ENCODE measurements around the gene PIAS1. TPM values are rescaled to one million over a fixed set of nuclear protein-coding genes. Genes with fewer than 3 reads are reported as not detected.
"Not testable (repeated sequence)": the region's sequence is repeated elsewhere in the genome, so short reads cannot be mapped to it uniquely, and the experiment has no call there.

PIAS1 gene
- 20.4 TPM for polyA plus RNA-seq (2013, experiment 1 of 2; ENCODE audit: insufficient read length)
- polyA plus RNA-seq (2013, experiment 2 of 2; ENCODE audit: insufficient read length), result 18.1 TPM

DNA sequence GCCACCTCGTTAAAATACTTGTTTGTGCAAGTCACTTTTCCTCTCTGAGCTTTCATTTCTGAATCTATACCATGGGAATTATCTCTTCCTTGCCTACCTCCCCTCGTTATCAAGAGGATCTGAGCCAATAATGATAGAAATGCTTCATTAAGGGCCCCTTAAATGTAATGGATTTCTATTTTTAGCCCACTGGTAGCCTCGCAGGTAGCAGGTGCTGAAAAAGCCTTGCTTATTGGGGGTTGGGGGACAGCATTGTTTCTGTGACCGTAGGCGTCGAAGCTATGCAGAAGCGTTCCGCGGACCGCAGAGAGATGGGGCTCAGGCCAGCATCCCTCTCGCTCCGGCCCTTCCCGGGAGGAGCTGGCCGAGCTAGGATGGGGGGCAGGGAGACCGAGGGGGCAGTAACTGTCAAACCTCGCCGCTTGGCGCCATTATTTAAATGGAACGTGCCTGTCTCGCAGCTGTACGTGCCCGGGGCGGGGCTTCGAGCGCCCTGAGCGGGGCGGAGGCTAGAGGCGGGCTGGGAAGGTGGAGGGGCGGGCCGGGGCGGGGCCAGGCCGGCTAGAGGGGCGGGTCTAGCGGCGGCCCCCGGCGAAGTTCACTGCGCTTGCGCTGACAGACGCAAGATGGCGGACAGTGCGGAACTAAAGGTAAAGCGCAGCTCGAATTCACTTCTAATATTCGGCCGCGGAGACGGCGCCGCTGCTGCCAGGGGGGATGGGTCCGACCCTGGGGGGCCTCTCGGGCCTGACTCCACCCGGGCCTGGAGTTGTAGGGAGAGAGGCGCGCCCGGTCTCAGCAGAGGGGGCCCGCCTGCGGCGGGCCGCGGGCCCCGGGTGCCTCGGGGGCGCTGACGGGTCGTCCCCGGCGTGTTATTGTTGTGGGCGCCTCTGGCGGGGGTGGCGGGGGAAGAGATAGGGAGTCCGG, at the start of gene PIAS1:
Gene PIAS1 (plus strand): TSS at position 615 of the 927 bp plus-strand sequence. CDS start 12 bp downstream, at position 627.
- DNase-seq, result peak; percentile 92

DNA sequence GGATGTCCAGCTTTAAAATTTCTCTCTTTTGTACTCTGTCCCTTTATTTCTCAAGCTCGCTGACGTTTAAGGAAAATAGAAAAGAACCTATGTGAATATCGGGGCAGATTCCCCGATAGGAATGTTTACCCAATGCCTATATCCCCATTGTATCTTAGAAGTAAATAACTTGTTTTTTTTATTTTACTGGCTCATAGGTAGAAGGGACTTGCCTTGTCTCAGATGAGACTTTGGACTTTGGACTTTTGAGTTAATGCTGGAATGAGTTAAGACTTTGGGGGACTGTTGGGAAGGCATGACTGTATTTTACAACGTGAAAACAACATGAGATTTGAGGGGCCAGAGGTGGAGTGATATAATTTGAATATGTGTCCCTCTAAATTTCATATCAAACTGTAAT, 46.5 kb upstream of the PIAS1 start:
- not testable (repeated sequence) for DNase-seq

DNA sequence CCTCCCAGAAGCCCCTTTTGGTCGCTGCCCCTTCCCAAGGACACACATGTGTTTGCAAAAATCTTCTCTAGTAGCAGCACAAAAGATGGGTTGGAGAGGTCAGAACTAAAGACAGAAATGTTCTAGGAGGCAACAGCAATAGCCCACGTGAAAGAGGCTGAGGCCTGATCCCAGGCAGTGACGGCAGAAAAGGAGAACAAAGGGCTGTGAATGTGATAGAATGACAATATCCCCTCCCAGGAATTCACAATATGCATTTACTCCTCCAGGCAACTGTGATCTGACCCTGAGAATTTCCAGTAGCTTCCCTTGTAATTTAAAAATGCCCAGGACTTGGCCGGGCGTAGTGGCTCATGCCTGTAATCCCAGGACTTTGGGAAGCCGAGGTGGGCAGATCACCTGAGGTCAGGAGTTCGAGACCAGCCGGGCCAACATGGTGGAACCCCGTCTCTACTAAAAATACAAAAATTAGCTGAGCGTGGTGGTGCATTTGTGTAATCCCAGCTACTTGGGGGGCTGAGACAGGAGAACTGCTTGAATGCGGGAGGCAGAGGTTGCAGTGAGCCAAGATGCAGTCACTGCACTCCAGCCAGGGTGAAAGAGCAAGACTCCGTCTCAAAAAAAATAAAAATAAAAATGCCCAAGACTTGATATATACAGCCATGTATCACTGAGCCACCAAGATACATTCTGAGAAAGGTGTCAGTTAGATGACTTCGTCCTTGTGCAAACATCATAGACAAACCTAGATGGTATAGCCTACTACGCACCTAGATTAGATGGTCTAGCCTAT, 43.6 kb upstream of the PIAS1 start:
- DNase-seq, result no peak

DNA sequence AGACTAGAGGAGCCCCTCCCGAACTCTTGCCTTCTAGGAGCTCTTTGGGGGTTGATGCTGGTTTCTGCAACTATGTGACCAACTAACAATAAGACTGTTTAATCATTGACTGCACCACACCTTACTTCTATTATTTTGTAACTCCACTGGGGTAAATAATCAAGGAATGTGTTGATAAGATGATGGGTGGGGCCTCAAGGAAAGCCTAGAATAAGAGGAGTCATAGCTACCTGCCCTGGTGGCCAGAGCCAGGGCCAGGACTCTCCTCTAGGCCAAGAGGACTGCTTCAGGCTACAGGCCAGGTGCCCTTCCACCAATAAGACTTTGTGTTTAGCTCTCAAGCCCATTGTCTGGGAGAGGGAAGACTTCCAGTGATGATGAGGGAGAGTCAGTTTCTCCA, 41.2 kb upstream of the PIAS1 start:
- DNase-seq, result no peak

DNA sequence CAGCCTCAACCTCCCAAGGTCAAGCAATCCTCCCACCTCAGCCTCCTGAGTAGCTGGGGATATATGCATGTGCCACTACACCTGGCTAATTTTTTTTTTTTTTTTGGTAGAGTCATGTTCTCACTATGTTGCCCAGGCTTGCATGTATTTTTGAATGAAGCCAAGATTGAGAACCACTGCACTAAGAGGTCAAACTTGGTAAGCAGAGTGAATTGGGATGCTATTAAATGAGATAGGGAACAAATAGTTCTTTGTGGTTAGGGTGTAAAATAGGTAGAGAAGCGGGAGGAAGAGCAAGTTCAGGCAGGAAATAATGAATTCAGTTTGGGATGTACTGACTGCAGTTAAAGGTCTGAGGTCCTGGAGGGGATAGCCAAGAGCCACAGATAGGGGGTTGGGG, 39.9 kb upstream of the PIAS1 start:
- DNase-seq, result no peak

DNA sequence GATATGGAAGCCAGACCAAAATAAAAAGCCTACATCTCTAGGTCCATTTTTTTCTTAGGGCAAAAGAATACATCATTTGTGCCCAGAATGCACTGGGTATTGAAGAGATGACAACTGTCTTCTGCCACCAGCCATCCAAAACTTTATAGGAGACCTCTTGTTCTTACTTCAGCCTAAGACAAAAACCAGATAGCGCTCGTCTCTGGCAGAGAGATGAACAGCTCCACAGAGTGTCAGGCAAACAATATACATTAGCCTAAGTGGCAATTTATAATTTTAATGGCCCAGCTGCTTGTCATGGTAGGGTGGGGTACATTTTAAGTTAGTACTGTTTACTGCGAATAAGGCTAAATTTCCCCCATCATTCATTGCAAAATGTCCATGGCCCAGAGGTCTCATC, 38.9 kb upstream of the PIAS1 start:
- DNase-seq, result no peak

DNA sequence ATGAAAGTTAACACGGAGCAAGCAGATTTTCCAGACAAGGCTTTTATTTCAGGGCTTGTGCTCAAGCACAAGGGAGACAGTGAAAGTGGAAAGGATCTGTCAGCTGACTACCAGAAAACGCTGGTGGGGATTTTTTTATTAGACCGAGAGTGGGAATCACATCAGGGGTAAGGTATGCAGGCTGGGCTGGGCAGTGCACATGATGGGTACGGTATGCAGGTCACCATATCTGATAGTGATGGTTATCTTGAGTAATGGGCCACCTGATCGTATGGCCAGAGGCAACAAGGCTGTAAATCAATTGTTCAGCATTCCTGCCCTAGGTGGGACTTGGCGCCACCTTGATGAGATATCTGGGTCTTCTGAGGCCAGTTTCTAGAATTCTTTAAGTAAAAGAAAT, 36.9 kb upstream of the PIAS1 start:
- DNase-seq, result no peak

DNA sequence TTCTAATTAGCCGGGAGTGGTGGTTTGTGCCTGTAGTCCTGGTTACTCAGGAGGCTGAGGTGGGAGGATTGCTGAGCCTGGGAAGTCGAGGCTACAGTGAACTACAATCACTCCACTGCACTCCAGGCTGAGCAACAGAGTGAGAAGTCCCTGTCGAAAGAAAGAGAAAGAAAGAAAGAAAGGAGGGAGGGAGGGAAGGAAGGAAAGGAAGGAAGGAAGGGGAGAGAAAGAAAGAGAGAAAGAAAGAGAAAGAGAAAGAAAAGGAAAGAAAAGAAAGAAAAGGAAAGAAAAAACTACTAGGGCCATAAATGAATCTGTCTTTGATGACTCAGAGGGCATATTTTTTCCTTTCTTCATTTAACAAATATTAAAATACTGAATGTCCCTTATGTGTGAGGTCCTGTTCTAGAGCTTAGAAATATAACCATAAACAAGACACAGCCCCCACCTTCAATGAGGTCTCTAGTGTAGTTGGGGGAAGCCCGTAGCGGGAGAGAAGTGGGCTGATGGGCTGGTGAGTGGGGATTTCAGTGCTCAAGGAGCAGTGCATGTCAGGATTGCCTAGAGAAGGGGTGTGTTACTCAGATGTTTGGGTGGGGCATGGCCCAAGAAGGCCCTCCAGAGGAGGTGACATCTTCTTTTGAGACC, 35.2 kb upstream of the PIAS1 start:
- no peak for DNase-seq

DNA sequence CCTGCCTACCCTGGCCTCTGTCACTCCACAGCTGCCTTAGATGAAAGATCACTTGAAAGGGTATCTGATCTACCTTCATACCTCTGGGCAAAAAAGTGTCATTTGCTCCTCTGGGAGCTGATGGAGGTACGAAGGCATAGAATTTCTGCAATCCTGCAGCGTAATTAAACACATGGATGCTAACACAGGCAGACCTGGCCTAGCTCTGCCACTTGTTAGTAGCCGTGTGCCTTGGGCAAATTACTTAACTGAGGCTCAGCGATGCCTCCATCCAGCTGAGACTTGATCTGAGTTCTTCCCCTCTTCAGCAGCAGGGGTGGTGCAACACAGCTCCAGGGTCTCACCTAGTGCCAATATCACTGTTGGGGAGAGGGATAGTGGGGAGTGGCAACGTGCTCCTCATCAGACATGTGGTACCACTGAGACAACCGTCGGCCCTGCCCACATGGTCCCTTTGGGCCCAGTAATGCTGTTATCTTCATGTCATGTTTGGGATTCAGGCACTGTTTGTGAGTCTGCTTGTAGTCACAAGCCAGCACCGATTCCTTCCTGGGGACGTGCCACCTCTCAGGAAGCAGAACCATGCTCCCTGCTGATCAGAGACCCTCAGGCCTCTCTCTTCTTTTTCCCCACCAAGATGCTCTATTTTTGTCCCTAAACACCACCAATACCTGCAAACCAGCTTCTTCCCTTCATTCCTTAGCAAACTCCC, 34.1 kb upstream of the PIAS1 start:
- no peak for DNase-seq

DNA sequence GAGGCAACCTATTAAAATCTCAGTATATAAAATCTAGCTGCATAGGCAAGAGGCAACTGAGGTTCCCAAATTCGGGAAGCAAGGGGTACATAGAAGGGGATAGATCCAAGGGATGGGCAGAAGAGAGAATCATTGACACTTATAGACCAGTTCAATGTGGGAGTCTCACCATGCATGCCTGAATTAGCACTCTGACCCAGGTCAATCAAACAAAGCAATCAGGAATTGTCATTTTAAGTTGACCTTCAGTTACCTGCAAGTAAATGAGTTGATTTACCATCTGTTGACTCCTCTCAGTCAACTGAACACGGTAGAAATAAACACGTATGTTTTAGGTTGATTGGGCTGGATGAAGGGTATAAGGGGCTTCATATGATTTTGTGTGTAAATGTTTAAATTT, 33.4 kb upstream of the PIAS1 start:
- DNase-seq, result no peak

DNA sequence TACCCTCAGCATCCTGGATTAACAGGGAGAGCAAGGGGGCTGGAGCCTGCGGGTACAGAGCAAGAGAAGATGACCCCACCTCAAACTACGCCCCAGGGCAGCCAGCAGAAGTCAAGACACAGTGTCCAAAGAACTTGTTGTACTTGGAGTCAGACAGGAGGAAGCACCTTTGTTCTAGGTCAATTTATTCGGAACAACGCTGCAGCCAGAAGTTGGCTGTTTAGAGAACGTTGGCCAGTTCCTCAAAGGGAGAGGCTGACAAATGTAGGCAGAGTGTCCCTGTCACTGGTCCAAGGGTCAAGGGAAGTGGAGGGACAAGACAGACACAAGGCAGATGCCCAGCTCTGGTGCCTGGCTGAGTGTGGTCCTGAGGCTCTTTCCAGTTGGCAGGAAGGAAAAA, 32.1 kb upstream of the PIAS1 start:
- DNase-seq, result no peak

DNA sequence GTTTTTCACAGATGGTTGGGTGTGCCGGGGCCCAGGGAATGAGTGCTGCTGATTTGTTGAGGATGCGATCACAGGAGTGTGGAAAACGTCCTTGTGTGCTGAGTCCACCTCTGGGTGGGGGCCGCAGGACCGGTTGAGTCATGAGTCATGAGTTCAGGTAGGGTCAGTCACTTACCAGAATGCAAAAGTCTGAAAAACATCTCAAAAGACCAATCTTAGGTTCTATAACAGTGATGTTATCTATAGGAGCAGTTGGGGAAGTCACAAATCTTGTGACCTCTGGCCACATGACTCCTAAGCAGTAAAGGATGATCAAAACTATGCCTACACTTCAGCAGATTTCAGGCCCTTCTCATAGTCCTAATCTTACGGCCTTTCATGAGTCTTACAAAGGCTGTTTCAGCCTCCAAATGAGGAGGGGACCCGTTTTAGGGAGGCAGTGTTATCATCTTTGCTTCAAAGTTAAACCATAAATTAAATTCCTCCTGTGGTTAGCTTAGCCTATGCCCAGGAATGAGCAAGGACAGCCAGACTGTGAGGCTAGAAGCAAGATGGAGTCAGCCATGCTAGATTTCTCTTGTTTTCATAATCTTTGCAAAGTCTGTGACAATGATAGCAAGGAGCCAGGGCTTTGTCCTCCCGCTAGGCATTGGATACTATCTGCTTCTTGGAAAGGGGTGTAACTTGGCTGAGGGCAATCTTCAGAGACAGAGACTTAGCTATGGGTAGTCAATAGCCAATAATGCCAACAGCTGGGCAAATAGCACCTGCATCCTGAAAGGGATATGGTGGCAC, 30.6 kb upstream of the PIAS1 start:
- DNase-seq, result no peak

DNA sequence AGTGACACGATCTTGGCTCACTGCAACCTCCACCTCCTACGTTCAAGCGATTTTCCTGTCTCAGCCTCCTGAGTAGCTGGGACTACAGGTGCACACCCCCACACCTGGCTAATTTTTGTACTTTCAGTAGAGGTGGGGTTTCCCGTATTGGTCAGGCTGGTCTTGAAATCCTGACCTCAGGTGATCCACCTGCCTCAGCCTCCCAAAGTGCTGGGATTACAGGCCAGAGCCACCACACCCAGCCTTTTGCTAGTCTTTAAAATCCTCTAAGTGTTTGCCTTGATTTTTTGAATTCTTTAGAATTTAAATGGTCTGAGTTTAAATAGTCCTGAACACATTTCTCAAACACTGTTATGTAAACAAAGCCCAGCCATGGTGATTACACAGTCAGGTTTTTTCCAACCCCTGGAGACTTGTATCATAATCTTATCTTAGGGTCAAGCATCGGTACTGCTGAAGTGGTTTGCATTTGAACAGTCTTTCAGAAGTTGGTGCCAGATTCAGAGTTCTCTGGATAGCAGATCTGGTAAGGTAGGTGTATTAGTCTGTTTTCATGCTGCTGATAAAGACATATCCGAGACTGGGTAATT, 28.2 kb upstream of the PIAS1 start:
- DNase-seq, result peak; percentile 9

DNA sequence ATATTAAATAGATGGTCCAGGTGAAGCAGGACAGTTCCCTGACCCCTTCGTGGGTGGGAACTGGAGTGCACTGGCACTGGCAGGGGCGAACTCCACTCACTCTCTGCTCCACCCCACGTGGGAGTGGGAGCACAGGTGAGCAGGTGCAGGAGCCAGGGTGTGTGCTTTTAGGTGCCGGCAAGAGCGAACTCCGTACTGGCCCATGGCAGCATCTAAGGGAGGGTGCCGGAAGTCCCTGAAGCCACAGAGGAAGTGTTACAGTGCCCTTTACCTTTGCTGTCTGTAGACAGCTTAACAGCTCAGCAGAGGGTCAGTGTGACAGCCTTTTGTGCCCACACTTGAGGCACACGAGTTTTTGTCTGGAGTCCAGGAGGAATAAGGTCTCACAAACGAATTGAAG, 26.7 kb upstream of the PIAS1 start:
- no peak for DNase-seq

DNA sequence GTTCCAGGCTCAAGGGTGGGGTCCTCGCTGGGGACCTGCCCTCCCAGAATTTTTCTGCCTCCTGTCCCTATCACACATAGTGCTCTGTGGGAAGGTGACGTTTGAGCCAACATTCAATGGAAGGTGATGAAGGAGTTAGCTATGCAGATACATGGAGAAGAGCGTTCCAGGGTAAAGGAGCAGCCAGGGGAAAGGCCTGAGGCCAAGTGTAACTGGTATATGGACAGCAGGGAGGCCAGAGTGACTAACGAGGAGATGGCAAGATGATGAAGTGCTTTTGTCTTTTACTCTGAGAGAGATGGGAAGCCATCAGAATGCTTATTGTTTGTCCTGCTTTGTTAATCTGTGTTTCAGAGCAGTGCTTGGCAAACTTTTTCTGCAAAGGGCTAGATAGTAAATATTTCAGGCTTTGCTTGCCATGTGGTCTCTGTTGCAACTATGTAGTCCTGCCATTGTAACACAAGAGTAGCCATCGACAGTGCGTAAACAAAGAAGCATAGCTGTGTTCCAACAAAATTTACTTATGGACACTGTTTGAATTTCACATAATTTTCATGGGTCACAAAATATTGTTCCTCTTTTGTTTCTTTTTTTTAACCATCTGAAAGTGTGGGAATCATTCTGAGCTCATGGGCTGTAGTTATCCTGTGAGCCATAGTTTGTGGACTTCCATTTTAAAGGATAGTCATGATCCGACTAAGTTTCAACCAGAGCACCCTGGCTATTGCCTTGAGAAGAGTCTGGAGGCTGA, 25.8 kb upstream of the PIAS1 start:
- no peak for DNase-seq

DNA sequence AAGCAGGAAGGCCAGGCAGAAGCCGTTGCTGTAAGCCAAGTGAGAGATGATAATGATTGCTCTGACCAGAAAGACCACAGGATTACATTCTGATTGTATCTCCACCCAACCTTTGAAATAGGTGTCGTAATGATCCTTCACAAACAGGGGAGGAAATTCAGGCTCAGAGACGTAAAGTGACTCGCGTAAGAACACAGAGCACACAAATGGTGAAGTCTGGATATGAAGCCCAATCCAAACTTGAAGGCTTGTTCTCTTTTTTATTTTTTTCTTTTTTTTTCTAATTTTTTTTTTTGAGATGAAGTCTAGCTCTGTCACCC, 25.3 kb upstream of the PIAS1 start:
- no peak for DNase-seq

DNA sequence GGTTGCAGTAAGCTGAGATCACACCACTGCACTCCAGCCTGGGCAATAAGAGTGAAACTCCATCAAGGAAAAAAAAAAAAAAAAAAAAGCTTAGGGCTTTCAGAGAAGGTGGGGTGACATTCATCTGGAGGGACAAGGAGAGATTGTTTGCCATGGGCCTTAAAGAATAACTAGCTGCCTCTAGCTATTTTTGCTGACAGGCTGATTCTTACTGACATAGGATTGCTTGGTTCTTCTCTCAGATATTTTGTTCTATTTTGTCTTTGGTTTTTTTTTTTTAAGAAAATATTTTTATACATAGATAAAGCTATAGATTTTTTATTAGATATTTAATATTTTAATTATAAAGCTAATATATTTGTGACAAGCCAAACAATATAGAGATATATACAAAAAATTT, 24.2 kb upstream of the PIAS1 start:
- no peak for DNase-seq

DNA sequence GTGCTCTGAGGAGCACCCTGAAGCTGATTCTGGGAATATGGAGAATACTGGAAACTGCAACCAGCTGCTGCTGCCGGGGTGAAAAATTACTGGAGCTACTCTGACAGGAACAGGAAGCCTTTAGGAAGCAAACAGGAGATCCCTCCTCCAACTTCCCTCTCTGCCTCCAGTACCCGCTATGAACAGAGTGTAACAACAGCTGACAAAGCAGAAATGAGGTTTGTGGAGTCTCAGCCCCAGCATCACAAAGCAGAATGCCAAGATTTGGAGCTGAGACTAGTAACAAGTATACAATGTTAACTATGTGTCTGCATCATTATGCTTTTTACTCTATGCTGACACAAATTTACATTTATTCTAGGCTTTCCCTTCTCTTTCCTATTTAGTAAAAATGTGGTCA, 22.7 kb upstream of the PIAS1 start:
- no peak for DNase-seq

DNA sequence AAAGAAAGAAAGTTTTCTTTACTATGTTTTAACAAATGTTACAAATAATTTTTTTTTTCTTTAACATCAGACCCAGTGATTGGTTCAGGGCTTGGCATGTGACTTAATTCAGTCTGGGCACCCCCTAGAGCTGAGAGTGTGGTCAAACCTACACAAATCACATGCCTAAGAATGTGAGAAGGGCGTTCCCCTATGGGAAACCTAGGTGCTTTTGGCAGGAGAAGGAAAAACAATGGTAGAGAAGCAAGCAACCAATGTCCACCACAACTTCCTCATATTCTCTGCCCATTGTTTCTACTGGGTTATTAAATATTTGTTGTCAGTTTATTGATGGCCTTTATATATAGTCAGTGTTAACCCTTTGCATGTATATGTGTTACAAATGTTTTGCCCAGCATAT, 21.4 kb upstream of the PIAS1 start:
- DNase-seq, result no peak

DNA sequence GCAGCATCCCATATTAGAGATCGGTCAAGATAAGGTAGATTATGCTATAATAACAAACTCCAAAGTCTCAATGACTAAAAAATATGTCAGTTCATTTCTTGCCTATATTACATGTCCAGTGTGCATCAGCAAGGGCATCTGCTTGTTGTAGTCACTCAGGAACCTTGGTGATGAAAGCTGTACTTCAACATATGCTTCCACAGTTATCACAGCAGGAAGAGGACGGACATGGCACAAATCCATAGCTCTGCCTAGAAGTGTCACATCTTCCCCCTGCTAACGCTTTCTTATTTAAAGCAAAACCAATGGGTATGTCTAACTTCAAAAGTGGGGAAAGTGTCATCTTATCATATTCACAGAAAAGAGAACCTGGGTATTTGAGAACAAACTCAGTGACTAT, 20.0 kb upstream of the PIAS1 start:
- DNase-seq, result no peak

All from fibroblast of skin of back (primary cell).